DND-41 (cell line): ENCODE results near the gene TYMP.

ENCODE experiments used
- ATAC-seq: fragments of 200-7000 bp; cut with Tn5 transposase; 3 replicates; pipeline ENCODE4 v1.9.1; 2021; ENCODE audit warnings: low read depth; ENCODE audit not compliant: insufficient read depth
- DNase-seq: peaks from one replicate; pipeline ENCODE4 v3.0.0-alpha.2; 2020
- H2AFZ ChIP-seq: 2 replicates; pipeline ENCODE4 v1.6.0; 2012; ENCODE audit warnings: low read depth, low read length
- H3K27ac ChIP-seq: 2 replicates; pipeline ENCODE4 v1.5.1; 2012; ENCODE audit warnings: low read length, inconsistent platforms
- H3K27me3 ChIP-seq: fragments of 200-600 bp; sonication (generic); 2 replicates; pipeline ENCODE4 v1.6.0; 2012; ENCODE audit warnings: low read length, mild to moderate bottlenecking, inconsistent platforms; ENCODE audit not compliant: insufficient read depth, poor library complexity
- H3K36me3 ChIP-seq: 2 replicates; pipeline ENCODE4 v1.5.1; 2012; ENCODE audit warnings: low read length, inconsistent platforms; ENCODE audit not compliant: insufficient read depth
- H3K4me1 ChIP-seq: 2 replicates; pipeline ENCODE4 v1.5.1; 2012; ENCODE audit warnings: mild to moderate bottlenecking, low read length; ENCODE audit not compliant: insufficient read depth
- H3K4me2 ChIP-seq: 2 replicates; pipeline ENCODE4 v1.6.0; 2012; ENCODE audit warnings: mild to moderate bottlenecking, moderate library complexity, low read length, inconsistent platforms; ENCODE audit not compliant: insufficient read depth
- H3K4me3 ChIP-seq, 2 experiments: fragments of 200-600 bp in 1 of 2; shearing (Covaris generic) in 1 of 2; 2 replicates each; pipeline ENCODE4 v1.5.1; 2012 to 2016; ENCODE audit warnings: inconsistent platforms in 2 of 2, low read length in 2 of 2, mild to moderate bottlenecking in 2 of 2, low read depth in 1 of 2, moderate library complexity in 1 of 2
- H3K79me2 ChIP-seq: 2 replicates; pipeline ENCODE4 v1.6.0; 2012; ENCODE audit warnings: low read length, inconsistent platforms; ENCODE audit not compliant: insufficient read depth
- H3K9ac ChIP-seq: 2 replicates; pipeline ENCODE4 v1.6.0; 2012; ENCODE audit warnings: low read depth, mild to moderate bottlenecking, inconsistent platforms, low read length, moderate library complexity
- H3K9me3 ChIP-seq: 2 replicates; pipeline ENCODE4 v1.5.1; 2012; ENCODE audit warnings: low read length, moderate library complexity, mild to moderate bottlenecking, inconsistent platforms; ENCODE audit not compliant: insufficient read depth, severe bottlenecking
- H4K20me1 ChIP-seq: 2 replicates; pipeline ENCODE4 v1.6.0; 2012; ENCODE audit warnings: low read length; ENCODE audit not compliant: insufficient read depth
- EZH2 ChIP-seq: IDR thresholded peaks from 3 replicates; pipeline ENCODE4 v1.6.1; 2012; ENCODE audit warnings: borderline replicate concordance, low read depth, mild to moderate bottlenecking, moderate library complexity, low read length, inconsistent platforms; ENCODE audit not compliant: severe bottlenecking
- TF ChIP-seq, protein P1 (sequence below): IDR thresholded peaks from 2 replicates; pipeline ENCODE4 v1.5.1; 2012; ENCODE audit warnings: borderline replicate concordance, low read length, moderate library complexity, mild to moderate bottlenecking; ENCODE audit not compliant: poor library complexity, severe bottlenecking; ENCODE audit errors: extremely low read depth

Gene TYMP

DNA sequence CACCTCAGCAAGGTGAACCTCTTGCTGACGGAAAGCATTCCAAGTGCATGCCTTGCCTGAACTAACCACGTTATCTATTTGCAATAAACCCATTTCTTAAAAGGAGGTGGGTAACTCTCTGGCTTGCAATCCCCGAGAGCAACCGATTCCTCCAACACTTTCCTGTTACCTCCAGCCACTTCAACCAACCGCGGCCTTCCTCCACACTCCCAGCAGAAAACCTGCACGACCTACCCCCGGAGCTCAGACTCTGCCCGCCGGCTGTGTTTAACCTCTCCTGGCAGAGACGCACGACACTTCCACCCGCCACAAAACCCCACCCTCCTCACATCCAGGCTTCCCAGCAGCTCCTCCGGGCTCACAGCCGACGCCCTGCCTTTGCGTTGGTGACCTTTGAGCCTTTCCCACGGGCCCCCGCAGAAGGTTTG, 5.1 kb downstream of the TYMP start:
- Histone ChIP-seq H3K27ac (peak overlapping the region; percentile 92), H3K9me3 (no peaks in the 10 kb centered on the region), H3K4me1 (peaks cover 40% of the 10 kb centered on the region), H4K20me1 (peaks cover 33% of the 10 kb centered on the region), H3K9ac (peak overlapping the region; percentile 74), H3K79me2 (peaks cover 52% of the 10 kb centered on the region), H3K4me2 (peak overlapping the region; percentile 98), H3K36me3 (peaks cover 40% of the 10 kb centered on the region), H3K27me3 (no peaks in the 10 kb centered on the region), H2AFZ (peak overlapping the region; percentile 88), H3K4me3 (peak overlapping the region; percentile 80 to 89)
- TF ChIP-seq, protein P1, sequence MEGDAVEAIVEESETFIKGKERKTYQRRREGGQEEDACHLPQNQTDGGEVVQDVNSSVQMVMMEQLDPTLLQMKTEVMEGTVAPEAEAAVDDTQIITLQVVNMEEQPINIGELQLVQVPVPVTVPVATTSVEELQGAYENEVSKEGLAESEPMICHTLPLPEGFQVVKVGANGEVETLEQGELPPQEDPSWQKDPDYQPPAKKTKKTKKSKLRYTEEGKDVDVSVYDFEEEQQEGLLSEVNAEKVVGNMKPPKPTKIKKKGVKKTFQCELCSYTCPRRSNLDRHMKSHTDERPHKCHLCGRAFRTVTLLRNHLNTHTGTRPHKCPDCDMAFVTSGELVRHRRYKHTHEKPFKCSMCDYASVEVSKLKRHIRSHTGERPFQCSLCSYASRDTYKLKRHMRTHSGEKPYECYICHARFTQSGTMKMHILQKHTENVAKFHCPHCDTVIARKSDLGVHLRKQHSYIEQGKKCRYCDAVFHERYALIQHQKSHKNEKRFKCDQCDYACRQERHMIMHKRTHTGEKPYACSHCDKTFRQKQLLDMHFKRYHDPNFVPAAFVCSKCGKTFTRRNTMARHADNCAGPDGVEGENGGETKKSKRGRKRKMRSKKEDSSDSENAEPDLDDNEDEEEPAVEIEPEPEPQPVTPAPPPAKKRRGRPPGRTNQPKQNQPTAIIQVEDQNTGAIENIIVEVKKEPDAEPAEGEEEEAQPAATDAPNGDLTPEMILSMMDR: no peak
- no peak for TF ChIP-seq EZH2
- peak; percentile 16 for ATAC-seq
- DNase-seq: peak; percentile 62

DNA sequence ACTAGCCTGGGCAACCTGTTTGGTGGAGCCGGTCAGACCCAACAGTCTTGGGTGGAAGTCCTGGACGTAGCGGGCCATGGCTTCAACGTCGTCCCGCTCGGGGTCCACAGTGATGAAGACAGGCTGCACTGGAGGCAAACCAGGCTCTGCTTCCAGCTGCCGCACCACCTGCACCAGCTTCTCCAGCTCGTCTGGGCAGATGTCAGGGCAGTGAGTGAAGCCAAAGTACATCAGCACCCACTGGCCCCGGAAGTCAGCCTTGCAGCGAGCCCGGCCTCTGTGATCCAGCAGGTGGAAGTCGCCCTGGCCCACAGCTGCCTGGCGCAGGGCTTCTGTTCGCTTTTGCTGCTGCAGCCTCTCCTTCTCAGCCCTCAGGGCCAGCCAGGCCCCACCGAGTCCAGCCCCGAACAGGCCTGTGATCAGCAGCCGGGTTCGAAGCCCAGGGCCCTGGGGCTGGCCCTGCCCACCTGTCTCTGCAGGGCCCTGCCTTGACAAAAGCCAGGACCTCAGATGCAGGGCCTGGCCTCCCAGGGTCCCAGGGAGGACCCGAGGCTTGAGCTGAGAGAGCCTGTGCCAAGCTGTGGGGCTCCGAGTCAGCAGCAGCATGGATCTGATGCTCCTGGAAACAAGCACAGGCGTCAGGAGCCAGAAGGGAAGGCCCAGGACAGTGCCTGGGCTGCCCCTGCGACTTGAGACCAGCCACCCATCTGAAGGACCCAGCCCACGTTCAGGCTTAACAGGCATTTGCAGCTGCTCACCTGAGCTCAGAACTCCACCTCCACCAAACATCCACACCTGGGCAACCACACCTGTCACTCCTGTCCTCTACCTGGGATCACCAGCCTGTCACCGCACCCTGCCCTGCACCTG, 5.8 kb downstream of the TYMP start:
- Histone ChIP-seq H4K20me1 (peaks cover 36% of the 10 kb centered on the region), H3K27ac (peak overlapping the region; percentile 92), H3K36me3 (peaks cover 47% of the 10 kb centered on the region), H3K9ac (peak overlapping the region; percentile 74), H3K4me3 (peak overlapping the region; percentile 80 to 89; a peak in 3 of 4 replicates), H2AFZ (no peak overlapping the region), H3K9me3 (no peaks in the 10 kb centered on the region), H3K27me3 (no peaks in the 10 kb centered on the region), H3K4me1 (peaks cover 40% of the 10 kb centered on the region), H3K79me2 (peaks cover 52% of the 10 kb centered on the region), H3K4me2 (peak overlapping the region; percentile 98)
- no peak for DNase-seq
- ATAC-seq: no peak
- TF ChIP-seq, protein P1: no peak
- TF ChIP-seq EZH2: no peak

DNA sequence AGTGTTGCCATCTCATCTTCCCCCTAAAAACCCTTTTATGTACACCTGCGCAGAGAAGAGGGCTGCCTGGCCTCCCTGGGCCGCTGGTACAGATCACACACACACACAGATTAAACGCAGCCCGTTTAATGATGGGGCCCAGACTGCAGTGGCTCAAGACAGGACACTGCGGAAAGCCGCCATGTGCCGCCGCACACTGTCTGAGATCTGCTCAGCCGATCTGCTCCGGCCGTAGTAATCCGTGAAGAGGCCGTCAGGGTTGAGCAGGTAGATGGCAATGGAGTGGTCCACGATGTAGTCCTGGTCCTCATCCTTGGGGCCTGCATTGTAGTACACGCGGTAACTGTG, 6.4 kb downstream of the TYMP start:
- no peak for ATAC-seq
- Histone ChIP-seq H4K20me1 (peaks cover 42% of the 10 kb centered on the region), H2AFZ (no peak overlapping the region), H3K4me2 (peak overlapping the region; percentile 98; the same call in 1 of the 2 replicates), H3K4me3 (peak overlapping the region in 1 of 2 experiments; percentile 80; a peak in 1 of 4 replicates), H3K79me2 (peaks cover 52% of the 10 kb centered on the region), H3K27me3 (no peaks in the 10 kb centered on the region), H3K36me3 (peaks cover 53% of the 10 kb centered on the region), H3K9ac (peak overlapping the region; percentile 74; the same call in 1 of the 2 replicates), H3K27ac (no peak overlapping the region), H3K4me1 (peaks cover 40% of the 10 kb centered on the region), H3K9me3 (no peaks in the 10 kb centered on the region)
- no peak for DNase-seq
- no peak for TF ChIP-seq EZH2
- TF ChIP-seq, protein P1: no peak
